SK-N-MC (cell line): ENCODE data around the gene ELAC2.

ENCODE experiments used
- DNase-seq: peaks from one replicate; pipeline ENCODE4 v3.0.0-alpha.2; 2011; ENCODE audit warnings: low read depth, low spot score
- H3K27ac ChIP-seq: fragments of 200-600 bp; sonication (generic); 2 replicates; pipeline ENCODE4 v1.5.1; 2016; ENCODE audit warnings: mixed run types
- H3K36me3 ChIP-seq: fragments of 200-600 bp; sonication (generic); 2 replicates; pipeline ENCODE4 v1.6.1; 2017; ENCODE audit warnings: antibody characterized with exemption, low read length, mixed read lengths; ENCODE audit not compliant: insufficient read depth
- H3K4me3 ChIP-seq: fragments of 200-600 bp; sonication (generic); 2 replicates; pipeline ENCODE4 v1.5.1; 2016
- H3K9ac ChIP-seq: fragments of 200-600 bp; sonication (generic); 2 replicates; pipeline ENCODE4 v1.8.0; 2017; ENCODE audit warnings: mixed run types, mixed read lengths; ENCODE audit not compliant: insufficient read length
- H3K9me3 ChIP-seq: fragments of 200-600 bp; sonication (generic); 2 replicates; pipeline ENCODE4 v1.6.1; 2017; ENCODE audit warnings: low read depth, mild to moderate bottlenecking, antibody characterized with exemption, low read length, moderate library complexity, mixed read lengths
- EZH2 ChIP-seq: fragments of 200-600 bp; sonication (generic); IDR thresholded peaks from one replicate; pipeline ENCODE4 v1.6.1; 2017; ENCODE audit warnings: antibody characterized with exemption
- FOXP2 ChIP-seq: optimal IDR thresholded peaks from 2 replicates; pipeline ENCODE3; 2011; ENCODE audit warnings: mild to moderate bottlenecking, moderate library complexity; ENCODE audit not compliant: insufficient read depth; ENCODE audit errors: extremely low read length, control extremely low read depth
- POLR2AphosphoS5 ChIP-seq: IDR thresholded peaks from 2 replicates; pipeline ENCODE4 v1.6.1; 2012; ENCODE audit warnings: mild to moderate bottlenecking, low read depth, low read length, borderline replicate concordance

ELAC2 gene

GRCh38 chr17:13038931-13039665 lies 21.3 kb upstream of the ELAC2 start:
- H3K9ac ChIP-seq: no peak overlapping the region
- H3K27ac ChIP-seq: no peak overlapping the region
- no peak overlapping the region for H3K4me3 ChIP-seq
- no peaks in the 10 kb centered on the region for H3K36me3 ChIP-seq
- no peak for TF ChIP-seq POLR2AphosphoS5
- TF ChIP-seq FOXP2: no peak
- no peak for TF ChIP-seq EZH2
- no peak for DNase-seq
- H3K9me3 ChIP-seq: no peaks in the 10 kb centered on the region

DNA sequence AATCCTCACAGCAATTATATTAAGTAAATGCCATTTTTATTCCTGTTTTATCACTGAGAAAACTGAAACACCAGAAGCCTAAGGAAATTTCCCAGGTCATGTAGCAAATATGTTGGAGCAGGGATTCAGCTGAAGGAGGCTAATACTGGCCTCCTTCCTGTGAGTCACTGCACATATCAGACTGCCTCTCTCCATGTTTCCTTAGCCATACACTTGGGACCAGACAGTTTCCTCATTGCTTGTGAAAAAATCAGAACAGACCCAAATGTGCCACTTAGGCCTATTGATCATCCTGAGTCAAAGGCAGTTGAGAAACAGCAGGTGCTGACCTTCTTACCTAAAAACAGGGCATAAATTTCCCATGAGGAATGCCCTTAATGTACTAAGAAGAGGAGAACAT lies 18.9 kb upstream of the ELAC2 start:
- H3K36me3 ChIP-seq: no peaks in the 10 kb centered on the region
- TF ChIP-seq FOXP2 (no peak), POLR2AphosphoS5 (no peak), EZH2 (no peak)
- no peak for DNase-seq
- H3K4me3 ChIP-seq: no peak overlapping the region
- H3K27ac ChIP-seq: no peak overlapping the region
- no peak overlapping the region for H3K9ac ChIP-seq
- H3K9me3 ChIP-seq: no peaks in the 10 kb centered on the region

GRCh38 chr17:13035420-13035819 lies 17.6 kb upstream of the ELAC2 start:
- TF ChIP-seq POLR2AphosphoS5 (no peak), EZH2 (no peak), FOXP2 (no peak)
- DNase-seq: no peak
- Histone ChIP-seq H3K9ac (no peak overlapping the region), H3K27ac (no peak overlapping the region), H3K36me3 (no peaks in the 10 kb centered on the region), H3K4me3 (no peak overlapping the region), H3K9me3 (no peaks in the 10 kb centered on the region)

GRCh38 chr17:13031718-13032350 lies 14.0 kb upstream of the ELAC2 start:
- Histone ChIP-seq H3K36me3 (no peaks in the 10 kb centered on the region), H3K27ac (no peak overlapping the region), H3K4me3 (no peak overlapping the region), H3K9me3 (no peaks in the 10 kb centered on the region), H3K9ac (no peak overlapping the region)
- DNase-seq: no peak
- TF ChIP-seq POLR2AphosphoS5 (no peak), FOXP2 (no peak), EZH2 (no peak)

- no peak for DNase-seq
- Histone ChIP-seq H3K9ac (no peak overlapping the region), H3K9me3 (no peaks in the 10 kb centered on the region)
Measured at GRCh38 chr17:13030459-13031300, 12.9 kb upstream of the ELAC2 start.

GRCh38 chr17:13030056-13030455 lies 12.2 kb upstream of the ELAC2 start:
- H3K4me3 ChIP-seq: no peak overlapping the region
- TF ChIP-seq FOXP2 (no peak), EZH2 (no peak), POLR2AphosphoS5 (no peak)
- H3K9ac ChIP-seq: no peak overlapping the region
- no peak for DNase-seq
- no peaks in the 10 kb centered on the region for H3K36me3 ChIP-seq
- no peak overlapping the region for H3K27ac ChIP-seq
- H3K9me3 ChIP-seq: no peaks in the 10 kb centered on the region

More at GRCh38 chr17:13030459-13031300, 12.9 kb upstream of the ELAC2 start:
- H3K4me3 ChIP-seq: no peak overlapping the region
- TF ChIP-seq EZH2 (no peak), FOXP2 (no peak), POLR2AphosphoS5 (no peak)
- H3K36me3 ChIP-seq: no peaks in the 10 kb centered on the region
- no peak overlapping the region for H3K27ac ChIP-seq

DNA sequence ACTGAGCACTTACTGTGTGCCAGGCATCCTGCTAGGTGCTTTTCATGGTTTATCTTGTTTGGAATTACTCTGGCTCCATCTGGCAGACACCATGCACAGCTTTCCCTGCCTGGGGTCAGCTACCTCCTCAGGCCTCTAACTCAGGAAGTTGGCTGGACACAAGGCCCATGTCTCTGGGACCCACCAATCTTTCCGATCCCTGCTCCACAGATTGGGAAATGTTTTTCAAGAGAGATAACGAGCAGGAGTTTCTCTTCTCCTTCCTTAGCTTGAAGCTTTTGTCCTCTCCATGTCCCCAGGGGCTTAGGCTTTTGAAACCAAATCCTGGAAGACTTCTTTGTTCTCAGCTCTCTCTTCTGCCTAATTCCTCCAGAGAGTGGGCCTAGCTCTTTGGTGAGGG lies 11.5 kb upstream of the ELAC2 start:
- Histone ChIP-seq H3K9ac (no peak overlapping the region), H3K9me3 (no peaks in the 10 kb centered on the region), H3K36me3 (no peaks in the 10 kb centered on the region), H3K4me3 (no peak overlapping the region), H3K27ac (no peak overlapping the region)
- no peak for DNase-seq
- TF ChIP-seq POLR2AphosphoS5 (no peak), FOXP2 (no peak), EZH2 (no peak)

DNA sequence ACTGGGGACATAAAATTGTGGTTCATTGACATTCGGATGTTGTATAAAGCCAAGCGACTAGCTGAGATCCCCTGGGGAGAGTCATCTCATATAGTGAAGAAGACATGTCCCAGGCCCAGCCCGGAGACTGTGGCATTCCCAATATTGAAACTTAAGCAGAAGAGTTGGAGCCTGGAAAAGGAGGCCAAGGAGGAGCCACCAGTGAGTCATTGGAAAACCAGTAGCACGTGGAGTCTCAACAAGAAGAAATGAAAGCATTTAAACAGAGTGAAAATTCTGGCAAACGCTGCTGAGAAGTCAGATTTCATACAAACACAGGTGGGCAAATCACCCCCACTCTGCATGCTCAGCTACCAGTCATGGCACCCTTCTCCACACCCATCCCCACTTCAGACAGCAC lies 9.4 kb upstream of the ELAC2 start:
- Histone ChIP-seq H3K9me3 (no peaks in the 10 kb centered on the region), H3K27ac (no peak overlapping the region), H3K9ac (no peak overlapping the region), H3K4me3 (no peak overlapping the region), H3K36me3 (no peaks in the 10 kb centered on the region)
- DNase-seq: no peak
- no peak for TF ChIP-seq FOXP2
- TF ChIP-seq EZH2: no peak
- no peak for TF ChIP-seq POLR2AphosphoS5
